NCI-H2227 (cell line): Measurements from ENCODE around the gene BCAM.
"Not testable (repeated sequence)": the region's sequence is repeated elsewhere in the genome, so short reads cannot be mapped to it uniquely, and the experiment has no call there.

Experiments
- DNase-seq: peaks from one replicate; lab custom pipeline; 2025; ENCODE audit not compliant: unreplicated experiment; lab: John Stamatoyannopoulos, UW

BCAM gene

DNA sequence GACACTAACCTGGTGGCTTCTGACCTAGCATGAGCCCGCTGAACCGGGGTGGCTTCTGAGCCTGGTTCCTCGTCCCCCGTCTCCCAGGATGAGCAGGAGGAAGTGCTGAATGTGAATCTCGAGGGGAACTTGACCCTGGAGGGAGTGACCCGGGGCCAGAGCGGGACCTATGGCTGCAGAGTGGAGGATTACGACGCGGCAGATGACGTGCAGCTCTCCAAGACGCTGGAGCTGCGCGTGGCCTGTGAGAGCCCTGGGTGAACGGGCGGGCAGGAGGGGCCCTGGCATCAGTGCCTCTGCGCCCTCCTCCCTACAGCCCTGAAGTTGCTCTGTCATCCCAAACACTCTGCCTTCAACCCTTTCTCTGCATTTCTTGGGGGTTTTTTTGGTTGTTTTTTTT, 5.6 kb downstream of the BCAM start:
- DNase-seq = no peak

DNA sequence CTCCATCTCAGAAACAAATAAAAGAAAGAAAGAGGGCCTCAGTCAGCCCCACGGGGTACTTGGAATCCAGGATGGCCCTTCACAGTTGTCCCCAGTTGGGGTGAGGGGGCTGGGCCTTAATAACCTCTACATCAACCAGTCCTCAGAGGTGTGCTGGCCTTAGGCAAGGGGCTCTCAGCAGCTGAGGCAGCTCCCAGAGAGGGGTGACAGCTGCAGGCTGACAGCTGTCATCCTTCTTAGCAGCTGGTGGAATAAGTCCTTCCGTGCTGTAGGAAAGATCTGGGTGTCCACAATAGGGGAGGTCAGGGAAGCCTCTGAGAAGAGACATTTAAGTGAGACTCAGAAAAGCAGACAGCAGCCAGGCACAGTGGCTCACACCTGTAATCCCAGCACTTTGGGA, 7.4 kb downstream of the BCAM start:
- DNase-seq = no peak

DNA sequence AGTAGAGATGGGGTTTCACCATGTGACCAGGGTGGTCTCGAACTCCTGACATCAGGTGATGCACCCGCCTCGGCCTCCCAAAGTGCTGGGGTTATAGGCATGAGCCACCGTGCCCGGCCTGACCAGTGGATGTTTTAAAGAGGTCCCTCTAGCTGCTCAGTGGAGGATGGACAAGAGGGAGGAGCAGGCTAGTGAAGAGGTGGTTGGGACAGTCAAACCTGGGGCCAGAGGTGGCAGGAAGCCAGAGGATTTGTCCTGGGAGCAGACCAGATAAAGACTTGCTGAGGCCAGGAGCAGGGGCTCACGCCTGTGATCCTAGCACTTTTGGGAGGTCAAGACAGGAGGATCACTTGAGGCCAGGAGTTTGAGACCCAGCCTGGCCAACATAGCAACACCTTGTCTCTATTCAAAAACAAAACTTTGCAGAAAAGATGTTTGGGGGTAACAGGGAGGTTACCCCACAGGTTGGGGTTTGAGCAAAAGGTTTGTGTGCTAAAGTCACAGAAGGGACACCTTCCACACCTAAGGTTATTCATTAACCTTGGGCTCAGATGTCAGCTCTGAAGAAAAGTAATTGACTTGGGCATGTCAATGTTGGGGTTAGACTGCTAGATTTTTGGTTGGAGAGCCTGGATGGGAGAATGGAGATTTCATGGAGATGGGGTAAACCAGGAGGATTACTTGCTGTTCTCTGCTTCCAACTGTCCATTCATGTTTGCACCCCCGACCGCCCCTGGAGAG, 9.0 kb downstream of the BCAM start:
- no peak for DNase-seq

DNA sequence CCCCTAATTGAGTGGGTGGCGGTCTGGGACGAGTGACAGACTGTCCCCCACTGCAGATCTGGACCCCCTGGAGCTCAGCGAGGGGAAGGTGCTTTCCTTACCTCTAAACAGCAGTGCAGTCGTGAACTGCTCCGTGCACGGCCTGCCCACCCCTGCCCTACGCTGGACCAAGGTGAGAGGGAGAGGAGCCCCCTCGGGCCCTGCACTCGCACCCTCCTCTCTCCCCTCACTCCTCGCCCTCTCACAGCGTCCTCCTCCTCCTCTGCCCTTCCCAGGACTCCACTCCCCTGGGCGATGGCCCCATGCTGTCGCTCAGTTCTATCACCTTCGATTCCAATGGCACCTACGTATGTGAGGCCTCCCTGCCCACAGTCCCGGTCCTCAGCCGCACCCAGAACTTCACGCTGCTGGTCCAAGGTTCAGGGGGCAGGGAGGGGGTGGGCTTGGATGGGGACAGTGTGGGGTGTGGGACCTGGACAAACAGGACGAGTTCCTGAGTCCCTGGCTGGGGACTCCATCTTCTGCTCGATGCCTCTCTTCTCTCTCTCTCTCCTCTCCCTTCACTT, 9.6 kb downstream of the BCAM start:
- DNase-seq = no peak

GRCh38 chr19:44819246-44819832, 10.4 kb downstream of the BCAM start:
- DNase-seq = no peak

DNA sequence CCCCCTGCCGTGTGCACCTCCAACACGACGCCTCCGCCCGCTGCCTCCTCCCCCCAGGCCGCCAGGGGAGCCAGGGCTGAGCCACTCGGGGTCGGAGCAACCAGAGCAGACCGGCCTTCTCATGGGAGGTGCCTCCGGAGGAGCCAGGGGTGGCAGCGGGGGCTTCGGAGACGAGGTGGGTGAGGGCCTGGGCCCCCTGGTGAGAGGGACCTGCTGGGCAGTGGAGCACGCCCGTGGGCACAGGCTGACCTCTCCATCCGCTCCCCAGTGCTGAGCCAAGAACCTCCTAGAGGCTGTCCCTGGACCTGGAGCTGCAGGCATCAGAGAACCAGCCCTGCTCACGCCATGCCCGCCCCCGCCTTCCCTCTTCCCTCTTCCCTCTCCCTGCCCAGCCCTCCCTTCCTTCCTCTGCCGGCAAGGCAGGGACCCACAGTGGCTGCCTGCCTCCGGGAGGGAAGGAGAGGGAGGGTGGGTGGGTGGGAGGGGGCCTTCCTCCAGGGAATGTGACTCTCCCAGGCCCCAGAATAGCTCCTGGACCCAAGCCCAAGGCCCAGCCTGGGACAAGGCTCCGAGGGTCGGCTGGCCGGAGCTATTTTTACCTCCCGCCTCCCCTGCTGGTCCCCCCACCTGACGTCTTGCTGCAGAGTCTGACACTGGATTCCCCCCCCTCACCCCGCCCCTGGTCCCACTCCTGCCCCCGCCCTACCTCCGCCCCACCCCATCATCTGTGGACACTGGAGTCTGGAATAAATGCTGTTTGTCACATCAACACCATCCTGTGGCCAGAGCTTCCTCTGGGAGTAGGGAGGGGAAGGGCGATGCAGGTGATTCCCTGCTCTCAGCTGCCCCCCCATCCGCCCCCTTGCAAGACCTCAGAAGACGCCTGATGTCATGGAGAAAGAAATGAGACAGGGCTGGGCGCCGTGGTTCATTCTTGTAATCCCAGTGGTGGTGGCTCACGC, 12.0 kb downstream of the BCAM start:
- no peak for DNase-seq

DNA sequence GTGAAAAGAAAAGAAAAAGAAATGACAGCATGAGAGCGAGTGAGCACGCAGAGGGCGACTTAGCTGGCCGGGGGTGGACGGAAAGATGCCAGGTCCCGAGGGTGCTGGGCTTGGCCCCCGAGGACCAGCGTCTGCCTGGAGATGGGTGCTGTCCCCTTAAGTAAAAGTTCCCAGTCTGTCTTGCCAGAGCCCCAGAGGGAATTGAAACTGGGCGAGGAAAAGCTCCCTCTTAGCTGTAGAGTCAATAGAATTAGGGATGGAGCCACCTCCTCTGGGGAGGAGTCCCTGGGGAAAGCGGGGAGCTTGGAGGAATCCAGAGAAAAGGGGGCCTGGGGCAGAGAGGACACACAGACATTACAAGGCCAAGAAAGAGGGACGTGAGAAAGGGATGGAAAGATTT, 13.3 kb downstream of the BCAM start:
- no peak for DNase-seq

- no peak for DNase-seq
Observed at GRCh38 chr19:44822670-44823372, 13.9 kb downstream of the BCAM start.

GRCh38 chr19:44823373-44823698, 14.4 kb downstream of the BCAM start:
- DNase-seq = no peak

GRCh38 chr19:44824761-44825160, 15.9 kb downstream of the BCAM start:
- DNase-seq = no peak

- DNase-seq = not testable (repeated sequence)
Observed at GRCh38 chr19:44832875-44833274, 24.0 kb downstream of the BCAM start.

- not testable (repeated sequence) for DNase-seq
Observed at GRCh38 chr19:44834399-44834798, 25.5 kb downstream of the BCAM start.

DNA sequence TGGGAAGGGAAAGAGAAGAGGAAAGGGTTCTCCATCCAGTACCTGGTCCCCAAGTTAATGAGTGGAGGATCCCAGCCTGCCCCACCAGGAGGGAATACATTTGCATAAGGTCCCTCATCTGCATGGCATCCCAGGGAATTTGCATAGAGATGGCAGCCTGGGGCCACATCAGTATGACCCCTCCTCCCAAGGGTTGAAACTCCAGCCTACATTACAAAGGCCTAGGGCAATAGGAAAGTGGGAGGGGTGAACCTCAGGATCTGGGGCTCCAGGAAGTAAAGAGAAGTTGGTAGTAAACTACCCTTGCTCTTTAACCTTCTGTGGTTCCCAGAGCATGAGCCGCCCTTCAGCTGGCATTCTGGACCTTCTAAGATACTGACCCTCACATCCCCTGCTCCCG, 30.4 kb downstream of the BCAM start:
- DNase-seq = no peak

DNA sequence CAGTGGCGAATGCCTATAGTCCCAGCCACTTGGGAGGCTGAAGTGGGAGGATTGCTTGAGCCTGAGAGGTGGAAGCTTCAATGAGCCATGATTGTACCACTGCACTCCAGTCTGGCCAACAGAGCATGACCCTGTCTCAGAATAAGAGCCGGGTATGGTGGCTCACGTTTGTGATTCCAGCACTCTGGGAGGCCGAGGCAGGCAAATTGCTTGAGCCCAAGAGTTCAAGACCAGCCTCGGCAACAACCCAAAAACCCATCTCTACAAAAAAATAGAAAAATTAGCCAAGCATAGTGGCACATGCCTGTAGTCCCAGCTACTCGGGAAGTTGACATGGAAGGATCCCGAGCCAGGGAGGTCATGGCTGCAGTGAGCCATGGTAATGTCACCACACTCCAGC, 31.9 kb downstream of the BCAM start:
- no peak for DNase-seq

- no peak for DNase-seq
Observed at GRCh38 chr19:44841231-44841630, 32.3 kb downstream of the BCAM start.

GRCh38 chr19:44845286-44845611, 36.3 kb downstream of the BCAM start:
- DNase-seq = no peak

DNA sequence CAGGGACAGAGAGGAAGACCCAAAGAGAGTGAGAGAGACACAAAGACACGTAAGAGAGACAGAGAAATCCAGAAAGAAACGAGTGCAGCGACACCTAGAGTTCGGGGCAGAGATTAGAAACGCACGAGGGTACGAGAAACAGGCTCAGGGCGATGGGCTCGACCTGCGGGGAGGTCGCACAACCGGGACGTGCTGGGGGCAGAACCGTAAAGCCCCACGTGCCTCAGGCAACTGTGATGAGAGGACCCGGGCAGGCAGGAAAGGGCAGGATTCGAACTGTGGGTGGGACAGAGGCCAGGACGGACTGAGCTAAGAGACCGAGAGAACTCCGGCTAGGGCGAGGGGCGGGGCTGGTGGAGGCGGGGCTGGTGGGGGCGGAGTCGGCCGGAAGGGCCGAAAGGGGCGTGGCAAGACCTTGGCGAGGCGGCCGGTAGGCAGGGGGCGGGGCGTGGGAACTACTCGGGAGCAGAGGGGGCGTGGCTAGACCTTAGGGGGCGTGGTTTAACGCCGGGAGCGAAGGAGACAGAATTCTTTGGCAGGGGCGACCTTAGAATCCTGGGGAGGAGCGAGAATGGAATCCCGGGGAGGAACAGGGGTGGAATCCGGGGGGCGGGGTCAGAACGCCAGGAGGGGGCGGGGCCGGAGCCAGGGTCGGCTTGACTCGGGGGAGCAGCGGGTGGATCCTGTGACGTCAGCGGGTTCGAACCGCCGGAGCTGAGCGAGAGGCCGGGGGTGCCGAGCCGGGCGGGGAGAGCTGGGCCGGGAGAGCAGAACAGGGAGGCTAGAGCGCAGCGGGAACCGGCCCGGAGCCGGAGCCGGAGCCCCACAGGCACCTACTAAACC, 36.9 kb downstream of the BCAM start, which contains the start of gene NECTIN2:
NECTIN2 (plus strand) TSS at position 686 of the 843 bp plus-strand sequence. CDS start 229 bp downstream, outside the sequence.
- peak; percentile 95 for DNase-seq

- DNase-seq = peak; percentile 19
Observed at GRCh38 chr19:44846455-44847143, 37.7 kb downstream of the BCAM start.
